ENCODE measurements around the gene KCNQ2. TPM values are rescaled to one million over a fixed set of nuclear protein-coding genes. Genes with fewer than 3 reads are reported as not detected.

KCNQ2 gene
- total RNA-seq, 1 donor from 2014 or later: not detected

- DNase-seq (ENCODE audit: low spot score): no peak
Observed at GRCh38 chr20:63403403-63404105, 68.9 kb downstream of the KCNQ2 start.

- no peak for DNase-seq (ENCODE audit: low spot score)
Observed at GRCh38 chr20:63402860-63403220, 69.6 kb downstream of the KCNQ2 start.

- no peak for DNase-seq (ENCODE audit: low spot score)
Observed at GRCh38 chr20:63402181-63402859, 70.1 kb downstream of the KCNQ2 start.

- DNase-seq (ENCODE audit: low spot score): no peak
Observed at GRCh38 chr20:63401384-63402110, 70.9 kb downstream of the KCNQ2 start.

GRCh38 chr20:63400486-63401210, 71.8 kb downstream of the KCNQ2 start:
- DNase-seq (ENCODE audit: low spot score): no peak

- no peak for DNase-seq (ENCODE audit: low spot score)
Observed at GRCh38 chr20:63399596-63400375, 72.7 kb downstream of the KCNQ2 start.

GRCh38 chr20:63398744-63399514, 73.5 kb downstream of the KCNQ2 start:
- DNase-seq (ENCODE audit: low spot score): no peak

- no peak for DNase-seq (ENCODE audit: low spot score)
Observed at GRCh38 chr20:63397946-63398450, 74.5 kb downstream of the KCNQ2 start.

- no peak for DNase-seq (ENCODE audit: low spot score)
Observed at GRCh38 chr20:63397155-63397843, 75.2 kb downstream of the KCNQ2 start.

- no peak for DNase-seq (ENCODE audit: low spot score)
Observed at GRCh38 chr20:63396300-63396699, 76.2 kb downstream of the KCNQ2 start.

- no peak for DNase-seq (ENCODE audit: low spot score)
Observed at GRCh38 chr20:63395723-63396122, 76.7 kb downstream of the KCNQ2 start.

- DNase-seq (ENCODE audit: low spot score): no peak
Observed at GRCh38 chr20:63394920-63395455, 77.5 kb downstream of the KCNQ2 start.

- no peak for DNase-seq (ENCODE audit: low spot score)
Observed at GRCh38 chr20:63394069-63394919, 78.2 kb downstream of the KCNQ2 start.

- DNase-seq (ENCODE audit: low spot score): no peak
Observed at GRCh38 chr20:63393566-63393965, 78.9 kb downstream of the KCNQ2 start.

- no peak for DNase-seq (ENCODE audit: low spot score)
Observed at GRCh38 chr20:63392465-63393365, 79.7 kb downstream of the KCNQ2 start.

GRCh38 chr20:63387917-63388316, 84.5 kb downstream of the KCNQ2 start:
- no peak for DNase-seq (ENCODE audit: low spot score)

GRCh38 chr20:63387393-63387792, 85.1 kb downstream of the KCNQ2 start:
- no peak for DNase-seq (ENCODE audit: low spot score)
